Liver (tissue), 9 donors: ENCODE results near the gene MDC1. TPM values are rescaled to one million over a fixed set of nuclear protein-coding genes. Genes with fewer than 3 reads are reported as not detected.

ENCODE experiments used
- DNase-seq: peaks from one replicate; pipeline ENCODE4 v3.0.0-alpha.2; 2017; ENCODE audit warnings: low spot score
- H3K27ac ChIP-seq, 2 donors: one replicate each; pipeline ENCODE4 v1.7.0; 2013; ENCODE audit warnings: inconsistent platforms in 2 of 2, low read length in 2 of 2, control low read depth in 1 of 2, low read depth in 1 of 2, mild to moderate bottlenecking in 1 of 2
- H3K27me3 ChIP-seq, 4 donors: one replicate each; pipeline versions ENCODE4 v1.6.1 to v1.7.0; 2013; ENCODE audit warnings: low read length in 3 of 4, inconsistent platforms in 1 of 4, mild to moderate bottlenecking in 1 of 4, moderate library complexity in 1 of 4; ENCODE audit not compliant: control insufficient read depth in 4 of 4, insufficient read depth in 4 of 4
- H3K36me3 ChIP-seq, 4 donors: one replicate each; pipeline versions ENCODE4 v1.6.1 to v1.7.0; 2013; ENCODE audit warnings: low read length in 3 of 4, mild to moderate bottlenecking in 3 of 4, low read depth in 1 of 4, moderate library complexity in 1 of 4; ENCODE audit not compliant: control insufficient read depth in 4 of 4, insufficient read depth in 3 of 4
- H3K4me1 ChIP-seq, 4 donors: one replicate each; pipeline versions ENCODE4 v1.6.1 to v1.7.0; 2013; ENCODE audit warnings: low read length in 3 of 4, mild to moderate bottlenecking in 3 of 4, moderate library complexity in 1 of 4; ENCODE audit not compliant: control insufficient read depth in 4 of 4, insufficient read depth in 4 of 4
- H3K4me3 ChIP-seq, 3 donors: one replicate each; pipeline versions ENCODE4 v1.6.1 to v1.7.0; 2013; ENCODE audit warnings: low read length in 3 of 3, control low read depth in 1 of 3, low read depth in 1 of 3, mild to moderate bottlenecking in 1 of 3
- H3K9ac ChIP-seq, 2 donors: one replicate each; pipeline ENCODE4 v1.7.0; 2013; ENCODE audit warnings: low read length in 2 of 2, mild to moderate bottlenecking in 2 of 2, moderate library complexity in 2 of 2, control low read depth in 1 of 2, low read depth in 1 of 2
- H3K9me3 ChIP-seq, 4 donors: one replicate each; pipeline versions ENCODE4 v1.6.1 to v1.7.0; 2013; ENCODE audit warnings: low read length in 3 of 4; ENCODE audit not compliant: control insufficient read depth in 4 of 4
- CTCF ChIP-seq: fragments of 150-350 bp; IDR thresholded peaks from 2 replicates; pipeline ENCODE4 v1.5.1; 2017; ENCODE audit warnings: improper control_type of control experiment, low read depth, low read length; ENCODE audit not compliant: missing input control
- EGR1 ChIP-seq, 2 donors: IDR thresholded peaks; 2 replicates each; pipeline ENCODE4 v1.6.1; 2016 to 2018; ENCODE audit warnings: antibody characterized with exemption in 2 of 2, low read depth in 2 of 2
- FOXA2 ChIP-seq: IDR thresholded peaks from 2 replicates; pipeline ENCODE4 v1.6.1; 2016; ENCODE audit warnings: antibody characterized with exemption
- GABPA ChIP-seq, 2 donors: IDR thresholded peaks in 1 of 2; conservative IDR thresholded peaks in 1 of 2; 2 replicates each; pipeline ENCODE4 v1.6.1; 2016; ENCODE audit warnings: antibody characterized with exemption in 2 of 2, mild to moderate bottlenecking in 1 of 2, moderate library complexity in 1 of 2
- HNF4A ChIP-seq, 2 donors: conservative IDR thresholded peaks; 2 replicates each; pipeline ENCODE4 v1.6.1; 2016; ENCODE audit warnings: antibody characterized with exemption in 2 of 2, mild to moderate bottlenecking in 2 of 2
- HNF4G ChIP-seq: IDR thresholded peaks from 2 replicates; pipeline ENCODE4 v1.6.1; 2016; ENCODE audit warnings: antibody characterized with exemption
- MAX ChIP-seq: IDR thresholded peaks from 2 replicates; pipeline ENCODE4 v1.6.1; 2016; ENCODE audit warnings: antibody characterized with exemption
- NR2F2 ChIP-seq: IDR thresholded peaks from 2 replicates; pipeline ENCODE4 v1.6.1; 2016; ENCODE audit warnings: antibody characterized with exemption
- RAD21 ChIP-seq, 2 donors: IDR thresholded peaks; 2 replicates each; pipeline ENCODE4 v1.6.1; 2016; ENCODE audit warnings: antibody characterized with exemption in 2 of 2, mild to moderate bottlenecking in 2 of 2
- RXRA ChIP-seq, 2 donors: IDR thresholded peaks; 2 replicates each; pipeline ENCODE4 v1.6.1; 2017 to 2018; ENCODE audit warnings: antibody characterized with exemption in 2 of 2, mild to moderate bottlenecking in 1 of 2
- SP1 ChIP-seq: IDR thresholded peaks from 2 replicates; pipeline ENCODE4 v1.6.1; 2018; ENCODE audit warnings: antibody characterized with exemption, mild to moderate bottlenecking
- YY1 ChIP-seq: IDR thresholded peaks from 2 replicates; pipeline ENCODE4 v1.6.1; 2016; ENCODE audit warnings: antibody characterized with exemption, mild to moderate bottlenecking
- WGBS: extraction: QIAGEN DNeasy Blood & Tissue Kit; methylation state at CpG from one replicate; pipeline ENCODE4 v1.1.7; 2013; 5-methylcytosine and 5-hydroxymethylcytosine counted together
- polyA plus RNA-seq, 2 donors: library from polyadenylated mRNA; stranded (reverse) in 1 of 2; unstranded in 1 of 2; fragments of 200-250 nt in 1 of 2; fragments of >200 nt in 1 of 2; fragmentation: Nextera tagmentation in 1 of 2; extraction: Ambion mirVana in 1 of 2; gene quantifications; one replicate each; pipeline versions ENCODE4 v1.2.1 to v1.2.3, GENCODE V29; 2013 to 2015
- total RNA-seq, 2 donors: library from RNA; depleted of rRNA; stranded (reverse); fragments of >200 nt; gene quantifications; one replicate each; pipeline ENCODE4 v1.2.3, GENCODE V29; 2014
- donor health status: healthy.
- donor health status: healthy.
- donor health status: healthy.
- donor health status: healthy.
- donor health status: healthy.

The MDC1 gene
- total and polyA plus RNA-seq, 4 donors: 5.9 to 15.5 (median 8.4) TPM

GRCh38 chr6:30687659-30688431 lies 29.2 kb downstream of the MDC1 start (continued):
- TF ChIP-seq CTCF (no peak), HNF4G (no peak), RXRA (IDR thresholded peaks at IDR 0.05) (no peak), GABPA (IDR thresholded peaks at IDR 0.05 in 1 of 2, conservative IDR thresholded peaks at IDR 0.05 in 1 of 2) (no peak), MAX (no peak), SP1 (no peak), RAD21 (IDR thresholded peaks at IDR 0.05) (no peak)

GRCh38 chr6:30686908-30687658 lies 30.0 kb downstream of the MDC1 start:
- Histone ChIP-seq H3K4me3 (peak overlapping the region; percentile 60 to 77 (median 60)), H3K36me3 (no peaks in the 10 kb centered on the region), H3K9me3 (no peaks in the 10 kb centered on the region), H3K27ac (peak overlapping the region; percentile 97 to 99), H3K9ac (peak overlapping the region; percentile 30 to 77), H3K27me3 (no peaks in the 10 kb centered on the region), H3K4me1 (peaks cover 21 to 74% (median 60%) of the 10 kb centered on the region in 4 donors)
- under 1% methylated on average over 52 of the region's 52 CpGs for WGBS
- peak; percentile 46 for TF ChIP-seq SP1
- TF ChIP-seq GABPA (IDR thresholded peaks at IDR 0.05 in 1 of 2, conservative IDR thresholded peaks at IDR 0.05 in 1 of 2): no peak
- peak; percentile 41 to 42 for TF ChIP-seq EGR1 (IDR thresholded peaks at IDR 0.05; ENCODE audit: low read depth in 2 of 2)
- TF ChIP-seq RXRA (IDR thresholded peaks at IDR 0.05): peak in 1 of 2 donors; percentile 42
- no peak for TF ChIP-seq FOXA2
- TF ChIP-seq YY1: peak; percentile 9
- TF ChIP-seq NR2F2: peak; percentile 29
- peak; percentile 69 for DNase-seq

GRCh38 chr6:30686009-30686907 lies 30.8 kb downstream of the MDC1 start, which contains the start of gene PPP1R18:
Gene PPP1R18, minus strand, starts transcription at chr6:30686645. Its CDS starts 627 bp downstream, at chr6:30686018.
- Histone ChIP-seq H3K36me3 (no peaks in the 10 kb centered on the region), H3K4me1 (peaks cover 19 to 74% (median 57%) of the 10 kb centered on the region in 4 donors), H3K4me3 (peak within 1 kb of the TSS; percentile 60 to 94 (median 77)), H3K27me3 (no peaks in the 10 kb centered on the region), H3K27ac (peak within 1 kb of the TSS; percentile 97 to 99), H3K9ac (peak within 1 kb of the TSS; percentile 75 to 81), H3K9me3 (no peaks in the 10 kb centered on the region)
- TF ChIP-seq HNF4A (conservative IDR thresholded peaks at IDR 0.05): peak in 1 of 2 donors; percentile 11
- peak in 1 of 2 donors; percentile 15 for TF ChIP-seq EGR1 (IDR thresholded peaks at IDR 0.05; ENCODE audit: low read depth in 2 of 2)
- no peak for TF ChIP-seq RXRA (IDR thresholded peaks at IDR 0.05)
- WGBS: 4% methylated on average over 41 of the region's 41 CpGs
- DNase-seq: peak; percentile 66
